ENCODE results near the gene VIL1. TPM values are rescaled to one million over a fixed set of nuclear protein-coding genes. Genes with fewer than 3 reads are reported as not detected.
A peak's percentile ranks its signal among the peaks of the same experiment; 100 is the strongest.

Gene VIL1
- total and polyA plus RNA-seq, 2 of the 4 experiments (the other 2 are of a cell fraction) = not detected

- peaks cover 11% of the 10 kb centered on the region for H3K27me3 ChIP-seq (ENCODE audit: control insufficient read depth, insufficient read depth, low read length)
- dilution Hi-C loops (cut with HindIII; ENCODE audit: low sequenced_read_pairs, unreplicated experiment) (no loop called here), intact Hi-C loops (cut with micrococcal nuclease) (no loop called here), in situ Hi-C loops (cut with MboI; ENCODE audit: low sequenced_read_pairs) (no loop called here)
- H3K14ac ChIP-seq (replicated peaks; ENCODE audit: low read depth, low read length) = no peak overlapping the region
- ChIA-PET POLR2A (ENCODE audit: unreplicated experiment) (no interaction called here), CTCF (no interaction called here)
- no peaks in the 10 kb centered on the region for H3K36me3 ChIP-seq (ENCODE audit: control insufficient read depth, insufficient read depth, low read length)
- ATAC-seq (ENCODE audit: low read depth) (no peak), DNase-seq (no peak)
- no peak overlapping the region for H2BK5ac ChIP-seq (ENCODE audit: low read depth, low read length, poor library complexity, severe bottlenecking)
- no peak overlapping the region for H3K18ac ChIP-seq (ENCODE audit: low read depth, low read length)
- no peak overlapping the region for H3K56ac ChIP-seq (ENCODE audit: extremely low read depth, insufficient read depth, low read length)
- no peak overlapping the region for H2AFZ ChIP-seq (replicated peaks; ENCODE audit: low read length, poor library complexity)
- H3K79me1 ChIP-seq (ENCODE audit: low read depth in 1 of 2, low read length in 2 of 2) = no peaks in the 10 kb centered on the region
- no peak overlapping the region for H3K4ac ChIP-seq (ENCODE audit: low read depth, low read length)
- H3K4me2 ChIP-seq (ENCODE audit: low read depth, low read length) = no peak overlapping the region
- no peak overlapping the region for H3K27ac ChIP-seq (ENCODE audit: insufficient read depth, low read length)
- H4K91ac ChIP-seq (ENCODE audit: insufficient read depth, low read depth, low read length) = no peak overlapping the region
- H2BK120ac ChIP-seq (ENCODE audit: low read depth, low read length) = no peak overlapping the region
- no peak overlapping the region for H4K5ac ChIP-seq (ENCODE audit: low read depth, low read length)
- no peak overlapping the region for H3K4me3 ChIP-seq (ENCODE audit: insufficient read depth, low read depth, low read length)
- peaks cover 5% of the 10 kb centered on the region for H3K4me1 ChIP-seq (ENCODE audit: control insufficient read depth, insufficient read depth, low read length)
- no TSS peak for BruUV-seq (replicated peaks)
- TF ChIP-seq SMC3 (IDR thresholded peaks at IDR 0.05; ENCODE audit: low read depth, low read length) = no peak
- TF ChIP-seq CEBPB (IDR thresholded peaks at IDR 0.05; ENCODE audit: low read depth, low read length) = 0 out of 2 replicates have a peak, but pooled peaks have one; percentile 20
- H3K9ac ChIP-seq (ENCODE audit: low read depth, low read length) = no peak overlapping the region
- no peaks in the 10 kb centered on the region for H3K9me3 ChIP-seq (ENCODE audit: control insufficient read depth, insufficient read depth, low read length)
- H2AK9ac ChIP-seq (replicated peaks; ENCODE audit: low read depth, low read length, poor library complexity) = no peak overlapping the region
- no peak overlapping the region for H2BK15ac ChIP-seq (ENCODE audit: low read depth, low read length)
- H4K20me1 ChIP-seq (ENCODE audit: insufficient read depth, low read length) = no peaks in the 10 kb centered on the region
- no peak overlapping the region for H2BK20ac ChIP-seq (ENCODE audit: low read depth, low read length)
- H3K9me1 ChIP-seq (ENCODE audit: insufficient read depth, low read length) = no peaks in the 10 kb centered on the region
- WGBS, 2 experiments (ENCODE audit: extremely low coverage in 2 of 2, insufficient read length in 1 of 2) = 60% methylated on average over 1 of the region's 4 CpGs; no CpG with 5 or more reads in 1 of the 2 experiments
- H4K8ac ChIP-seq (ENCODE audit: low read depth in 2 of 2, low read length in 2 of 2) = no peak overlapping the region
- no peak overlapping the region for H2AK5ac ChIP-seq (ENCODE audit: low read depth, low read length)
- H3K23ac ChIP-seq (ENCODE audit: low read depth, low read length) = no peak overlapping the region
Measured at GRCh38 chr2:218374795-218375194, 44.1 kb upstream of the VIL1 start.
